ENCODE results near the gene SAMSN1. TPM values are rescaled to one million over a fixed set of nuclear protein-coding genes. Genes with fewer than 3 reads are reported as not detected.

The SAMSN1 gene
- total and polyA plus RNA-seq, 2 experiments from 2014 or later: 0.82 to 1.7 TPM

Other genes with a start within 250 kb of the SAMSN1 start
- 54.4 and 55.5 TPM in 2 replicates for gene HSPA13, start 163.2 kb downstream of the SAMSN1 start, total RNA-seq
- 24.8 and 24.9 TPM in 2 replicates for gene HSPA13, start 163.2 kb downstream of the SAMSN1 start, polyA plus RNA-seq